GM12878 (cell line): ENCODE measurements around the gene INSIG1. TPM values are rescaled to one million over a fixed set of nuclear protein-coding genes. Genes with fewer than 3 reads are reported as not detected.

Source experiments
- ASH2L ChIP-seq: fragments of 300-600, 200-600 bp; sonication (generic); IDR thresholded peaks from 2 replicates; pipeline ENCODE4 v1.6.1; 2017; ENCODE audit warnings: low read depth, mild to moderate bottlenecking, borderline replicate concordance
- BCL11A ChIP-seq: IDR thresholded peaks from 2 replicates; pipeline ENCODE4 v1.6.1; 2011; ENCODE audit warnings: low read depth, low read length
- ESRRA ChIP-seq: IDR thresholded peaks from 2 replicates; pipeline ENCODE4 v1.6.1; 2012; ENCODE audit warnings: mild to moderate bottlenecking, low read length, improper control_type of control experiment
- GATAD2B ChIP-seq: fragments of 450-650 bp; conservative IDR thresholded peaks from 2 replicates; pipeline ENCODE4 v1.6.1; 2017; ENCODE audit warnings: low read depth, mild to moderate bottlenecking, moderate library complexity
- HSF1 ChIP-seq: fragments of 150-350 bp; IDR thresholded peaks from 2 replicates; pipeline ENCODE4 v1.6.1; 2014; ENCODE audit warnings: mild to moderate bottlenecking, low read depth, low read length
- KAT2A ChIP-seq: conservative IDR thresholded peaks from 2 replicates; pipeline ENCODE4 v1.6.1; 2011; ENCODE audit warnings: low read depth, low read length; ENCODE audit not compliant: control insufficient read depth
- KLF5 ChIP-seq: fragments of 450-650 bp; IDR thresholded peaks from 2 replicates; pipeline ENCODE4 v1.6.1; 2014; ENCODE audit warnings: mild to moderate bottlenecking; ENCODE audit not compliant: partially characterized antibody
- MAX ChIP-seq: IDR thresholded peaks from 2 replicates; pipeline ENCODE4 v1.6.1; 2012; ENCODE audit warnings: low read depth, low read length, improper control_type of control experiment
- MTA2 ChIP-seq: fragments of 450-650 bp; IDR thresholded peaks from 2 replicates; pipeline ENCODE4 v1.6.1; 2016; ENCODE audit warnings: low read depth, mild to moderate bottlenecking, moderate library complexity
- MXI1 ChIP-seq: fragments of 150-350 bp; IDR thresholded peaks from 2 replicates; pipeline ENCODE4 v1.6.1; 2011; ENCODE audit warnings: low read depth, mild to moderate bottlenecking, inconsistent platforms, low read length, improper control_type of control experiment
- MYC ChIP-seq: IDR thresholded peaks from 2 replicates; pipeline ENCODE4 v1.6.1; 2011; ENCODE audit warnings: mild to moderate bottlenecking, low read length, moderate library complexity, inconsistent platforms; ENCODE audit not compliant: insufficient read depth, insufficient replicate concordance, insufficient read length, severe bottlenecking
- NFIC ChIP-seq: IDR thresholded peaks from 2 replicates; pipeline ENCODE4 v1.6.1; 2012; ENCODE audit warnings: low read depth, mild to moderate bottlenecking, inconsistent platforms, low read length, moderate library complexity
- NR2F1 ChIP-seq: fragments of 450-650 bp; conservative IDR thresholded peaks from 2 replicates; pipeline ENCODE4 v1.6.1; 2017; ENCODE audit warnings: mild to moderate bottlenecking
- PAX5 ChIP-seq: IDR thresholded peaks from 2 replicates; pipeline ENCODE4 v1.6.1; 2011; ENCODE audit warnings: low read depth, low read length, borderline replicate concordance
- PBX3 ChIP-seq: IDR thresholded peaks from 2 replicates; pipeline ENCODE4 v1.6.1; 2011; ENCODE audit warnings: mild to moderate bottlenecking, low read depth, low read length, moderate library complexity; ENCODE audit not compliant: insufficient replicate concordance
- RB1 ChIP-seq: fragments of 450-650 bp; formaldehyde crosslinking; IDR thresholded peaks from 2 replicates; pipeline ENCODE4 v1.6.1; 2017; ENCODE audit warnings: mild to moderate bottlenecking, borderline replicate concordance
- RELA ChIP-seq: fragments of 450-650 bp; IDR thresholded peaks from 2 replicates; pipeline ENCODE4 v1.8.0; 2014; ENCODE audit warnings: borderline replicate concordance; ENCODE audit not compliant: partially characterized antibody
- RFX5 ChIP-seq: IDR thresholded peaks from 2 replicates; pipeline ENCODE4 v1.6.1; 2011; ENCODE audit warnings: low read depth, low read length, improper control_type of control experiment
- SMAD5 ChIP-seq: IDR thresholded peaks from 2 replicates; pipeline ENCODE4 v1.6.1; 2016; ENCODE audit warnings: antibody characterized with exemption, low read depth
- SUPT20H ChIP-seq: IDR thresholded peaks from 2 replicates; pipeline ENCODE4 v1.6.1; 2011; ENCODE audit warnings: low read depth, mild to moderate bottlenecking, low read length, moderate library complexity, borderline replicate concordance; ENCODE audit not compliant: control insufficient read depth
- USF2 ChIP-seq: IDR thresholded peaks from 2 replicates; pipeline ENCODE4 v1.6.1; 2011; ENCODE audit warnings: low read depth, low read length, improper control_type of control experiment, borderline replicate concordance
- polyA plus RNA-seq, 11 experiments: library from polyadenylated mRNA; depleted of rRNA in 4 of 11; unstranded in 6 of 11; stranded (reverse) in 5 of 11; fragments of >200 nt; fragmentation: Nextera tagmentation in 4 of 11; fragmentation: Illumina TruSeq in 1 of 11; extraction: Ambion mirVana in 4 of 11; extraction: Trizol in 1 of 11; gene quantifications; 1 replicate in 1 of 11; 2 replicates in 10 of 11; pipeline versions ENCODE4 v1.2.1 to v1.2.3, GENCODE V29; 2011 to 2016; ENCODE audit warnings: inconsistent platforms in 2 of 11, missing spikeins in 2 of 11, low read depth in 1 of 11
- total RNA-seq, 4 experiments: library from RNA; depleted of rRNA in 3 of 4; stranded (reverse); fragments of >200 nt in 3 of 4; fragmentation: Illumina TruSeq in 1 of 4; extraction: Trizol in 1 of 4; gene quantifications; 2 replicates each; pipeline versions ENCODE4 v1.2.1 to v1.2.3, GENCODE V29; 2013 to 2021
- TF ChIP-seq, protein P1 (sequence below): fragments of 450-650 bp; IDR thresholded peaks from 2 replicates; pipeline ENCODE4 v1.6.1; 2017; ENCODE audit warnings: borderline replicate concordance
- TF ChIP-seq, protein P2 (sequence below): IDR thresholded peaks from 2 replicates; pipeline ENCODE4 v1.6.1; 2011; ENCODE audit warnings: low read depth, mild to moderate bottlenecking, low read length, moderate library complexity, borderline replicate concordance; ENCODE audit errors: extremely low read depth

The INSIG1 gene
- total and polyA plus RNA-seq, 10 of the 15 experiments (the other 5 are each of a cell fraction or from before 2014, with no cell fraction given), result 29.6 to 168 (median 91.1) TPM

DNA sequence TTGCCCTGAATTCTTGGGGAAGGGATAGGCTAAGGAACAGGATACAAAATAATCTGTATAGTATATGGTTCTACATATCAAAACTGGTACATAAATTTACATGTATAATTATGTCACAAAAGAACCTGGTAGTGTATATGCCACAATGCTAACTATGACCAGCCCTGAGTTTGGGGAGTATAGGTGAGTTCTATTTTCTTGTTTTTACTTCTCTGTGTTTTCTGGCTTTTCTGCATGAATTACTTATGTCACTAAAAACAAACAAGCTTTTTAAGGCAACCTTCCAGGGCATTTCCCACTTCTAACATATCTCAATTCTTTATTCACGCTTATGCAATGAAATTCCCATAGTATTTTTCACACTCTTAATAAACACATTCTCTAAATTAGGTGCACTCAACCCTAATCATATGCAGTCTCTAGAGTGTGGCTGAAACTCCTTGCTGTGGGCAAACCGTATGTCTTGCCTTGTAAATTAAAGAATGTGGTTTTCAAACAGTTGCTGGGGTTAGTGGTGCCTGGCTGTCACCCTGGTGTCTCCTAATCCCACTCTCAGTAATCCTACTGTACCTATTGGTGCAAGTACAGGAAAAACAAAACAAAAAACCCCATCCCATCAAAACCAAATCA is 14.0 kb upstream of the INSIG1 start (continued):
- TF ChIP-seq HSF1 (no peak), RB1 (no peak), ASH2L (no peak), ESRRA (no peak), MYC (no peak), SMAD5 (no peak), NR2F1 (peak; percentile 23), PBX3 (no peak), BCL11A (peak; percentile 53; the same call in 1 of the 2 replicates), MXI1 (no peak), USF2 (no peak), GATAD2B (0 out of 2 replicates have a peak, but pooled peaks have one; percentile 40), RFX5 (no peak), SUPT20H (no peak), MTA2 (peak; percentile 95), KAT2A (no peak), PAX5 (peak; percentile 15; the same call in 1 of the 2 replicates), RELA (no peak), KLF5 (no peak), MAX (no peak), NFIC (peak; percentile 49)
- TF ChIP-seq, protein P1, sequence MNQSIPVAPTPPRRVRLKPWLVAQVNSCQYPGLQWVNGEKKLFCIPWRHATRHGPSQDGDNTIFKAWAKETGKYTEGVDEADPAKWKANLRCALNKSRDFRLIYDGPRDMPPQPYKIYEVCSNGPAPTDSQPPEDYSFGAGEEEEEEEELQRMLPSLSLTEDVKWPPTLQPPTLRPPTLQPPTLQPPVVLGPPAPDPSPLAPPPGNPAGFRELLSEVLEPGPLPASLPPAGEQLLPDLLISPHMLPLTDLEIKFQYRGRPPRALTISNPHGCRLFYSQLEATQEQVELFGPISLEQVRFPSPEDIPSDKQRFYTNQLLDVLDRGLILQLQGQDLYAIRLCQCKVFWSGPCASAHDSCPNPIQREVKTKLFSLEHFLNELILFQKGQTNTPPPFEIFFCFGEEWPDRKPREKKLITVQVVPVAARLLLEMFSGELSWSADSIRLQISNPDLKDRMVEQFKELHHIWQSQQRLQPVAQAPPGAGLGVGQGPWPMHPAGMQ, result no peak
- TF ChIP-seq, protein P2, sequence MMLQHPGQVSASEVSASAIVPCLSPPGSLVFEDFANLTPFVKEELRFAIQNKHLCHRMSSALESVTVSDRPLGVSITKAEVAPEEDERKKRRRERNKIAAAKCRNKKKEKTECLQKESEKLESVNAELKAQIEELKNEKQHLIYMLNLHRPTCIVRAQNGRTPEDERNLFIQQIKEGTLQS, result no peak
